SU-DHL-6 (cell line): Measurements from ENCODE around the gene NUDT14.

Experiments used
- EZH2phosphoT487 ChIP-seq: fragments of 200-600 bp; sonication (generic), shearing (Covaris generic); conservative IDR thresholded peaks from 2 replicates; pipeline ENCODE4 v1.6.1; 2018; ENCODE audit warnings: mild to moderate bottlenecking, antibody characterized with exemption, low read length, moderate library complexity, mixed read lengths
- TF ChIP-seq, protein P1 (sequence below): fragments of 200-600 bp; sonication (generic); IDR thresholded peaks from one replicate; pipeline ENCODE4 v1.5.1; 2017; ENCODE audit warnings: antibody characterized with exemption, mild to moderate bottlenecking, low read length, moderate library complexity; ENCODE audit not compliant: insufficient read depth, poor library complexity, severe bottlenecking

DNA sequence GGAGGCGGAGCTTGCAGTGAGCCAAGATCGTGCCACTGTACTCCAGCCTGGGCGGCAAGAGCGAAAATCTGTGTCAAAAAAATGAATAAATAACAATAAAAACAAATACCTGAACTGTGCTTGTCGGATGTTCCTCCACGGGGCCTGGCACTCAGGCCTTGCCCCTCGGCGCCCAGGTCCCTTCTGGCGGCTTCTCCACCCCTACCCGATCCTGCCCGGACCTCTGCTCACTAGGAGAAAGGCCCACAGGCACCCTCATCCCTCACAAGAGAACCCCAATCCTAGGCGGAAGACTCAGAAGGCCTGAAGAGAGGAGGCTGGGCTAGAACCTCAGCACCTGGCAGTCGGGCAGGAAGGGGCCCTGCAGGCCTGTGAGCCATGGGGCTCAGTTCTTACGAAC lies 46.2 kb upstream of the NUDT14 start:
- no peak for TF ChIP-seq EZH2phosphoT487
- TF ChIP-seq, protein P1, sequence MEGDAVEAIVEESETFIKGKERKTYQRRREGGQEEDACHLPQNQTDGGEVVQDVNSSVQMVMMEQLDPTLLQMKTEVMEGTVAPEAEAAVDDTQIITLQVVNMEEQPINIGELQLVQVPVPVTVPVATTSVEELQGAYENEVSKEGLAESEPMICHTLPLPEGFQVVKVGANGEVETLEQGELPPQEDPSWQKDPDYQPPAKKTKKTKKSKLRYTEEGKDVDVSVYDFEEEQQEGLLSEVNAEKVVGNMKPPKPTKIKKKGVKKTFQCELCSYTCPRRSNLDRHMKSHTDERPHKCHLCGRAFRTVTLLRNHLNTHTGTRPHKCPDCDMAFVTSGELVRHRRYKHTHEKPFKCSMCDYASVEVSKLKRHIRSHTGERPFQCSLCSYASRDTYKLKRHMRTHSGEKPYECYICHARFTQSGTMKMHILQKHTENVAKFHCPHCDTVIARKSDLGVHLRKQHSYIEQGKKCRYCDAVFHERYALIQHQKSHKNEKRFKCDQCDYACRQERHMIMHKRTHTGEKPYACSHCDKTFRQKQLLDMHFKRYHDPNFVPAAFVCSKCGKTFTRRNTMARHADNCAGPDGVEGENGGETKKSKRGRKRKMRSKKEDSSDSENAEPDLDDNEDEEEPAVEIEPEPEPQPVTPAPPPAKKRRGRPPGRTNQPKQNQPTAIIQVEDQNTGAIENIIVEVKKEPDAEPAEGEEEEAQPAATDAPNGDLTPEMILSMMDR, result no peak
